ENCODE results near the gene AGO3.

Gene AGO3

GRCh38 chr1:35930593-35931445 is at the start of gene AGO3:
Gene AGO3, plus strand, starts transcription at chr1:35931105. Its CDS starts 322 bp downstream, at chr1:35931427.
- peak within 1 kb of the TSS; percentile 83 for H3K4me3 ChIP-seq
- H3K27ac ChIP-seq = peak within 1 kb of the TSS; percentile 96 to 100
- DNase-seq (ENCODE audit: low spot score) = peak; percentile 85
- no peak for TF ChIP-seq CTCF (IDR thresholded peaks at IDR 0.05)

- Histone ChIP-seq H3K27ac (no peak overlapping the region), H3K4me3 (no peak overlapping the region)
- no peak for TF ChIP-seq CTCF (IDR thresholded peaks at IDR 0.05)
- DNase-seq (ENCODE audit: low spot score) = no peak
These were observed 49.0 kb upstream of the AGO3 start for GRCh38 chr1:35881850-35882273.

GRCh38 chr1:35882586-35882944 is 48.3 kb upstream of the AGO3 start:
- peak overlapping the region; percentile 96 for H3K4me3 ChIP-seq
- H3K27ac ChIP-seq = peak overlapping the region; percentile 79 to 89
- no peak for DNase-seq (ENCODE audit: low spot score)

GRCh38 chr1:35882945-35883634 is 47.8 kb upstream of the AGO3 start, which contains the start of gene AGO1:
Gene AGO1, plus strand, starts transcription at chr1:35883209. Its CDS starts 213 bp downstream, at chr1:35883422.
- H3K27ac ChIP-seq = peak within 1 kb of the TSS; percentile 79 to 89
- TF ChIP-seq CTCF (IDR thresholded peaks at IDR 0.05) = peak; percentile 91
- peak within 1 kb of the TSS; percentile 96 for H3K4me3 ChIP-seq
- DNase-seq (ENCODE audit: low spot score) = peak; percentile 96

More at GRCh38 chr1:35882586-35882944, 48.3 kb upstream of the AGO3 start:
- TF ChIP-seq CTCF (IDR thresholded peaks at IDR 0.05) = no peak

GRCh38 chr1:35883635-35884101 is 47.2 kb upstream of the AGO3 start:
- peak; percentile 78 for DNase-seq (ENCODE audit: low spot score)

GRCh38 chr1:35884934-35885333 is 46.0 kb upstream of the AGO3 start:
- no peak for TF ChIP-seq CTCF (IDR thresholded peaks at IDR 0.05)
- Histone ChIP-seq H3K4me3 (no peak overlapping the region), H3K27ac (peak overlapping the region in 1 of 2 donors; percentile 18)
- DNase-seq (ENCODE audit: low spot score) = no peak

More at GRCh38 chr1:35883635-35884101, 47.2 kb upstream of the AGO3 start:
- H3K27ac ChIP-seq = peak overlapping the region; percentile 79 to 89
- TF ChIP-seq CTCF (IDR thresholded peaks at IDR 0.05) = no peak
- peak overlapping the region; percentile 96 for H3K4me3 ChIP-seq

Measured in coronary artery (tissue), 2 donors.